Measurements from ENCODE around the gene CCL21.
A peak's percentile ranks its signal among the peaks of the same experiment; 100 is the strongest.

The CCL21 gene

DNA sequence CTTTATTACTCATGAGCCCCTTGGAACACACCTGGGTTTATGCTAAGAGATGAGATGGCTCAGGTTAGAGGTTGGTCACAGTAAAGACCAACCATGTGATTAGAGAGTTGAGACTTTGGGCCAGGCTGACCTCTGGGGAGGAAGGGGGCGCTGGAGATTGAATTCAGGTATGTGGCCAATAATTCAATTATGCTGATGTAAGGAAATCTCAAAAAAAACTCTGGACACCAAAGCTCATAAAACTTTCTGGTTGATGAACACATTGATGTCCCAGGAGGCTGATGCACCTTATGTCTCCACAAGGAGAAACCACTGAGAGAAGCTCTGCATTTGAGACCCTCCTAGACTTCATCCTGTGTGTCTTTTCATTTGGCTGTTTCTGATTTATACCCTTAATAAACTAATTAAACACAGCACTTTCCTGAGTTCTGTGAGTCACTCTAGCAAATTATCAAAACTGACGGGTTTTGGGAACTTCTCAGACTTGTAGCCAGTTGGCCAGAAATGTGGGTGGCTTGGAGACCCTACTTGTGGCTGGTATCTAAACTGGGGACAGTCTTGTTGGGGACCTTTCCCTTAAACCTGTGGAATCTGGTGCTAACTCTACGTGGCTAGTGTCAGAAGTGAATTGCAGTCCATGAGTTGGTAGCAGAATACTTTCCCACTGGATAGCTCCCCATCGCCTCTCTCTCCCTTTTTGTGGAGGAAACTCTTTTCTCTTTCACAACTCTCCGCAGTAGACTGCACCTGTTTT lies 40.0 kb downstream of the CCL21 start:
- no peak for DNase-seq

GRCh38 chr9:34665381-34666250 lies 44.3 kb downstream of the CCL21 start:
- peak; percentile 76 for DNase-seq

DNA sequence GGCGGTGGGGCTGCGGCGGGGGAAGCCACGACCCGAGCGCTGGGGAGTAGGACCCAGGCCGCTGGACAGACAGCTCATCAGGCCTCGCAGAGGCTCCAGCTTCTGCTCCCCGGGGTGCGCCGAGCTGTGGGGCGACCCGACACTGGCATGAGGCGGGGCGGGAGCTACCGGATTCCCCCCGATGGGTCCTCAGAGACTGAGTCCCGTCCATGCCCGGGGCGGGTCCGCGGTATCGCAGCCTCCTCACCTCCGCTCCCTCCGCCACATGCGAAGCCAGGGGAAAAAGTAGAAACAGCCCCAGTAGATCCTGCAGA lies 44.9 kb downstream of the CCL21 start:
- DNase-seq = no peak

GRCh38 chr9:34664281-34665066 lies 45.5 kb downstream of the CCL21 start:
- DNase-seq = peak; percentile 39

DNA sequence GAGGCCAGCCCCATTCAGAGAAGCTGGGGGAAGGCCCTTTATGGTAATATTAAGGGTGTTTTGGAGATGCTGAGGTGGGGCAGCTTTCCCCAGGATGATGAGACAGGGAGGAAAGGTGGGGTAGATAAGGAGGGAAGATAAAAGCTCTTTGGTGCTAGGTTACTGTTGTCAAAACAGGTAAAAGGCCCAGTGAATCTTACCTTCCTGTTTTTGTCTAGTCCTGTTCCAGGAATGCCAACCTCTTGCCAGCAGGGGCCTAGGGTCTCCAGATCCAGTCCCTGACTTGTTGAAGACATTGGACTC lies 46.7 kb downstream of the CCL21 start:
- DNase-seq = no peak

GRCh38 chr9:34662526-34663302 lies 47.2 kb downstream of the CCL21 start, which contains the start of gene CCL27:
Gene CCL27, minus strand, starts transcription at chr9:34662657. Its CDS starts 24 bp downstream, at chr9:34662633.
- DNase-seq = no peak

DNA sequence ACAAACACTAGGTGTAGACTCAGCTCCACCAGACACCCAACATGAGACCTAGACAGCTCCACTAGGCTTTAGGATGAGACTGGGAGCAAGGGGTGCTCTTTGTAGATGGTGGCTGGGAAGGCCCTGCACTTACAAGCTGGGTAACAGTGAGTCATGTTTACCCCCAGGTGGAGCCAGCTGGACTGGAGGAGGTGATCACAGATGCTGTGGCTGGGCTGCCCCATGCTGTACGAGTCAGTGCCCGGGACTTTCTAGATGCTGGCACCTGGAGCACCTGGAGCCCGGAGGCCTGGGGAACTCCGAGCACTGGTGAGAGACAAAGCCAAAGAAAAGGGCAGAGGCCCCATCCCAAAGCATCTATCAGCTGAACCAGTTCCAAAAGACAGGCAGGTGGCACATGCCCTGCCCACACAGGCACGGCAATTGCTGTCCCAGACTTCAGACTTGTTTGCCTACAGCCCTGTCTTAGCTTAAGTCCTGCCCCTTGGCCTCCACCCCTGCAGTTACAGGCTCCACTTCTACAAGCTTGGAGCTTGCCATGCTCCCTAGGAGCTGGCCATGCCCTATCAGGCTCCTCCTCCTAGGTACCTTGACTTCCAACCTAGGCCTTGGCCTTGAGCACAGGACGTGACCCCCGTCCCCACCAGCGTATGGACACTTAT lies 50.2 kb downstream of the CCL21 start:
- DNase-seq = no peak
